HCT116 (cell line): ENCODE data around the gene DOCK4. TPM values are rescaled to one million over a fixed set of nuclear protein-coding genes. Genes with fewer than 3 reads are reported as not detected.

Source experiments
- ATAC-seq: fragments of 200-7000 bp; cut with Tn5 transposase; 2 replicates; pipeline ENCODE4 v1.9.1; 2020; ENCODE audit warnings: mild to moderate bottlenecking, moderate library complexity
- BruUV-seq: library from RNA; stranded (reverse); fragments of 400-500 nt; replicated peaks from 2 replicates; lab custom pipeline; 2021; lab: Mats Ljungman, UMichigan
- CTCF ChIA-PET: fragments of 300-600 bp; sonication (Branson Sonifier 250); formaldehyde crosslinking; loops from one replicate; lab custom pipeline; 2021; ENCODE audit warnings: antibody characterized with exemption; lab: Charles Lee
- POLR2A ChIA-PET: fragments of 300-600, 350-600 bp; sonication (Branson Sonifier 250); formaldehyde crosslinking; loops from one replicate; lab custom pipeline; 2021; ENCODE audit warnings: antibody characterized with exemption; lab: Charles Lee
- RAD21 ChIA-PET, 2 experiments: fragments of 300-600 bp; sonication (Branson Sonifier 250); formaldehyde crosslinking; loops; one replicate each; lab custom pipeline; 2023; ENCODE audit warnings: low total read pairs in 2 of 2; ENCODE audit not compliant: uncharacterized antibody in 2 of 2, unreplicated experiment in 2 of 2, low non-redundant PET in 1 of 2; lab: Charles Lee
- DNase-seq: peaks from one replicate; pipeline ENCODE4 v3.0.0-alpha.2; 2010; ENCODE audit warnings: low read depth, low spot score
- H2AFZ ChIP-seq: fragments of 200-600 bp; shearing (Covaris generic), sonication (generic); 2 replicates; pipeline ENCODE4 v1.6.1; 2017; ENCODE audit warnings: low read depth, mixed run types, mixed read lengths, antibody characterized with exemption, low read length; ENCODE audit not compliant: poor library complexity, severe bottlenecking
- H3K27ac ChIP-seq: 2 replicates; pipeline ENCODE4 v1.5.1; 2012; ENCODE audit warnings: low read depth, low read length
- H3K27me3 ChIP-seq: fragments of 200-600 bp; sonication (generic); 2 replicates; pipeline ENCODE4 v1.6.1; 2016; ENCODE audit warnings: mixed run types, low read length, mixed read lengths; ENCODE audit not compliant: insufficient read depth
- H3K36me3 ChIP-seq, 2 experiments: fragments of 200-500 bp in 1 of 2; fragments of 200-600 bp in 1 of 2; sonication (Bioruptor generic) in 1 of 2; sonication (generic) in 1 of 2; 2 replicates each; pipeline versions ENCODE4 v1.5.1 to v1.6.1; 2014 to 2016; ENCODE audit warnings: low read length in 2 of 2, inconsistent platforms in 1 of 2, mixed read lengths in 1 of 2, mixed run types in 1 of 2; ENCODE audit not compliant: insufficient read depth in 2 of 2, control insufficient read depth in 1 of 2
- H3K4me1 ChIP-seq, 2 experiments: fragments of 200-600 bp in 1 of 2; sonication (generic) in 1 of 2; 2 replicates each; pipeline versions ENCODE4 v1.5.1 to v1.6.1; 2012 to 2017; ENCODE audit warnings: low read length in 2 of 2, inconsistent platforms in 1 of 2, mild to moderate bottlenecking in 1 of 2, mixed read lengths in 1 of 2, mixed run types in 1 of 2, moderate library complexity in 1 of 2; ENCODE audit not compliant: insufficient read depth in 2 of 2, control insufficient read depth in 1 of 2
- H3K4me2 ChIP-seq: fragments of 200-600 bp; sonication (generic); 2 replicates; pipeline ENCODE4 v1.6.1; 2017; ENCODE audit warnings: mixed run types, low read length, mixed read lengths
- H3K4me3 ChIP-seq, 2 experiments: fragments of 200-600 bp in 1 of 2; sonication (generic) in 1 of 2; replicated peaks in 1 of 2; 2 replicates each; pipeline ENCODE4 v1.5.1; 2011 to 2016; ENCODE audit warnings: low read length in 2 of 2, control low read depth in 1 of 2, low read depth in 1 of 2, mild to moderate bottlenecking in 1 of 2, mixed read lengths in 1 of 2, mixed run types in 1 of 2
- H3K79me2 ChIP-seq: fragments of 200-600 bp; sonication (generic); 2 replicates; pipeline ENCODE4 v1.6.1; 2017; ENCODE audit warnings: mild to moderate bottlenecking, mixed run types, low read length, moderate library complexity, mixed read lengths; ENCODE audit not compliant: insufficient read depth
- H3K9ac ChIP-seq: fragments of 200-600 bp; sonication (generic); 2 replicates; pipeline ENCODE4 v1.6.1; 2016; ENCODE audit warnings: low read length, mixed read lengths
- H3K9me2 ChIP-seq: fragments of 200-600 bp; sonication (generic), shearing (Covaris generic); 2 replicates; pipeline ENCODE4 v1.6.1; 2017; ENCODE audit warnings: mixed run types, mild to moderate bottlenecking, moderate library complexity; ENCODE audit not compliant: insufficient read depth
- H3K9me3 ChIP-seq, 2 experiments: fragments of 200-500 bp in 1 of 2; fragments of 200-600 bp in 1 of 2; sonication (Bioruptor generic) in 1 of 2; sonication (generic) in 1 of 2; 2 replicates each; pipeline ENCODE4 v1.6.1; 2014 to 2017; ENCODE audit warnings: low read length in 2 of 2, mixed read lengths in 2 of 2, inconsistent platforms in 1 of 2, low read depth in 1 of 2, mild to moderate bottlenecking in 1 of 2, mixed run types in 1 of 2, moderate library complexity in 1 of 2; ENCODE audit not compliant: control insufficient read depth in 1 of 2, insufficient read depth in 1 of 2
- H4K20me1 ChIP-seq: fragments of 200-600 bp; sonication (generic), shearing (Covaris generic); 2 replicates; pipeline ENCODE4 v1.6.1; 2017; ENCODE audit warnings: mixed run types, mild to moderate bottlenecking, moderate library complexity; ENCODE audit not compliant: insufficient read depth
- CEBPB ChIP-seq: IDR thresholded peaks from 2 replicates; pipeline ENCODE4 v1.6.1; 2012; ENCODE audit warnings: low read depth
- FOSL1 ChIP-seq: IDR thresholded peaks from 2 replicates; pipeline ENCODE4 v1.6.1; 2012; ENCODE audit warnings: low read depth
- JUND ChIP-seq: IDR thresholded peaks from 2 replicates; pipeline ENCODE4 v1.6.1; 2012
- MAX ChIP-seq: IDR thresholded peaks from 2 replicates; pipeline ENCODE4 v1.6.1; 2012
- REST ChIP-seq: IDR thresholded peaks from 2 replicates; pipeline ENCODE4 v1.6.1; 2012; ENCODE audit warnings: low read depth
- intact Hi-C: fragments of 100-400 bp; cut with micrococcal nuclease; formaldehyde crosslinking; loops from 2 replicates; pipeline ENCODE4 v1.10.0; 2022
- total RNA-seq: library from RNA; stranded (reverse); gene quantifications from one replicate; pipeline ENCODE4 v1.2.1, GENCODE V29; 2021; ENCODE audit not compliant: unreplicated experiment

Gene DOCK4
- total RNA-seq, 1 experiment from 2014 or later: 2.2 TPM

GRCh38 chr7:112193915-112194502 lies 12.2 kb downstream of the DOCK4 start:
- Histone ChIP-seq H3K4me1 (peaks cover 0 to 2% of the 10 kb centered on the region in 2 experiments; a peak in 1 of 4 replicates), H3K27ac (no peak overlapping the region), H3K9me2 (no peaks in the 10 kb centered on the region), H3K4me2 (no peak overlapping the region), H3K9me3 (no peaks in the 10 kb centered on the region), H3K27me3 (no peaks in the 10 kb centered on the region), H4K20me1 (no peaks in the 10 kb centered on the region), H3K9ac (no peak overlapping the region), H2AFZ (no peak overlapping the region), H3K4me3 (no peak overlapping the region), H3K79me2 (no peaks in the 10 kb centered on the region), H3K36me3 (no peaks in the 10 kb centered on the region)
- RAD21 ChIA-PET: no interaction called here
- intact Hi-C loops: no loop called here
- TF ChIP-seq FOSL1: no peak
- ATAC-seq: no peak
- no TSS peak for BruUV-seq
- CTCF ChIA-PET: no interaction called here
- POLR2A ChIA-PET: no interaction called here
- DNase-seq: no peak

- Histone ChIP-seq H4K20me1 (no peaks in the 10 kb centered on the region), H3K4me3 (no peak overlapping the region), H3K9me2 (no peaks in the 10 kb centered on the region), H3K4me1 (no peaks in the 10 kb centered on the region), H3K79me2 (no peaks in the 10 kb centered on the region), H3K9ac (no peak overlapping the region), H3K36me3 (no peaks in the 10 kb centered on the region), H2AFZ (no peak overlapping the region), H3K9me3 (no peaks in the 10 kb centered on the region), H3K27ac (no peak overlapping the region), H3K4me2 (no peak overlapping the region), H3K27me3 (no peaks in the 10 kb centered on the region)
- POLR2A ChIA-PET: no interaction called here
- TF ChIP-seq CEBPB: no peak
- 0 out of 2 replicates have a peak, but pooled peaks have one; percentile 21 for TF ChIP-seq JUND
- no peak for TF ChIP-seq MAX
- TF ChIP-seq REST: no peak
- peak; percentile 30 for TF ChIP-seq FOSL1
- RAD21 ChIA-PET: no interaction called here
- intact Hi-C loops: no loop called here
- CTCF ChIA-PET: no interaction called here
- DNase-seq (no peak), ATAC-seq (no peak)
- BruUV-seq: no TSS peak
Observed at GRCh38 chr7:112192236-112193154, 13.7 kb downstream of the DOCK4 start.
